Subcutaneous adipose tissue (tissue), 4 donors: ENCODE results near the gene EFEMP2. TPM values are rescaled to one million over a fixed set of nuclear protein-coding genes. Genes with fewer than 3 reads are reported as not detected.

Source experiments
- CTCF ChIP-seq: fragments of 450-650 bp; IDR thresholded peaks from one replicate; pipeline ENCODE4 v1.5.1; 2016; ENCODE audit warnings: low read depth, mild to moderate bottlenecking, control low read depth, antibody characterized with exemption, moderate library complexity
- total RNA-seq, 4 donors: library from RNA; depleted of rRNA; stranded (reverse); fragments of >200 nt; gene quantifications; one replicate each; pipeline ENCODE4 v1.1.0, GENCODE V29; 2016

Gene EFEMP2
- total RNA-seq, 4 donors from 2014 or later, result 45.0 to 85.2 (median 62.2) TPM

GRCh38 chr11:65861165-65861505, 11.5 kb downstream of the EFEMP2 start:
- TF ChIP-seq CTCF, result no peak

DNA sequence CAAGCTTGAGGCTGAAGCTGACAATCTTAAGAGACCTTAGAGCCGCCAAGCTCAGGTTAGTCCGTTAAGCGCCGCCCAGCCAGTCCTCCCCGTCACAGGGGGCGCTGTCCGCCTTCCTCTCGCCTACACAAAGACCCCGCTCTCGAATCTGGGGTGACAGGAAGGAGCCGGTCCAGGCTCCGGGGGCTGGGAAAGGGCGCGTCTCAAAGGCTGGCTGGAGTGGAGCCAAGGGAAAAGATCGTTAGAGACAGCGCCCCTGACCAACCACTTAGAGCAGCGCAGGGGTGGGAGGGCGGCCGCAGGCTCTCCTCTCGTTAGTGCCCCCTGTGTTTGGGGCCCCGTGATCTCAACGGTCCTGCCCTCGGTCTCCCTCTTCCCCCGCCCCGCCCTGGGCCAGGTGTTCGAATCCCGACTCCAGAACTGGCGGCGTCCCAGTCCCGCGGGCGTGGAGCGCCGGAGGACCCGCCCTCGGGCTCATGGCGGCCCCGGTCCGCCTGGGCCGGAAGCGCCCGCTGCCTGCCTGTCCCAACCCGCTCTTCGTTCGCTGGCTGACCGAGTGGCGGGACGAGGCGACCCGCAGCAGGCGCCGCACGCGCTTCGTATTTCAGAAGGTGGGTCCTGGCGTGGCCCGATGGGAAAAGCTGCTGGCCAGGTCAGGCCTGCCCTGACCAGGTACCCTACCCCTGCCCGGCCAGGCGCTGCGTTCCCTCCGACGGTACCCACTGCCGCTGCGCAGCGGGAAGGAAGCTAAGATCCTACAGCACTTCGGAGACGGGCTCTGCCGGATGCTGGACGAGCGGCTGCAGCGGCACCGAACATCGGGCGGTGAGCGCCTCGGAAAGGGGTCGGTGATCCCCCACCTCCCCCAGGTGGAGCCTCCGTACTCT, 12.1 kb downstream of the EFEMP2 start, which contains the start of gene MUS81:
Gene MUS81, plus strand, starts transcription at position 156 of the 887 bp plus-strand sequence. Its CDS starts 321 bp downstream, at position 477.
- TF ChIP-seq CTCF, result no peak

GRCh38 chr11:65859812-65860277, 12.8 kb downstream of the EFEMP2 start:
- no peak for TF ChIP-seq CTCF

- no peak for TF ChIP-seq CTCF
These were observed 13.3 kb downstream of the EFEMP2 start for GRCh38 chr11:65859095-65859811.

GRCh38 chr11:65858681-65859087, 13.9 kb downstream of the EFEMP2 start:
- TF ChIP-seq CTCF, result no peak

GRCh38 chr11:65857853-65858680, 14.5 kb downstream of the EFEMP2 start, which contains the start of gene CFL1:
TSS of gene CFL1 (minus strand) at chr11:65858180. CDS start at chr11:65858099, 81 bp downstream.
- no peak for TF ChIP-seq CTCF
